NCI-H446 treated with DMSO at 0.1 percent for 48 hours (cell line): ENCODE measurements around the gene CFAP58.

Experiments
- DNase-seq: peaks from one replicate; lab custom pipeline; 2025; lab: John Stamatoyannopoulos, UW

The CFAP58 gene

GRCh38 chr10:104353325-104354048, at the start of gene CFAP58:
Gene CFAP58 (plus strand): TSS chr10:104353833. CDS start chr10:104353898, 65 bp downstream.
- peak; percentile 59 for DNase-seq

DNA sequence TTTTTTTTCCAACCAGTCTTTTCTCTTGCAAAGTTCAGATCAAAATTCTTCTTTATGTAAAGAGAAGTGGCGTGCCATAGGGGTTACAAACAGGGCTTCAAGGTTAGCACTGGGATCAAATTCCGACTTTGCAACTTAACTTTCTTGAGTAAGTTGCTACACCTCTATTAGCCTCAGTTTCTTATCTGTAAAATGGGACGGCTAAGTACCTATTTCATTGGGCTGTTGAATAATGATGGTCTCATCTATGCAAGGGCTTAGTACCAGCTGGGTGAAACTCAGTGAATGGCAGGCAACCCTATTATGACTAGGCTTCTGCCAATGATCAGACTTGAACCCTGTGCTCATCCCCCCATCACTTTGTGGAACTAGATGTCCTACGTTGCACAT, 49.3 kb upstream of the CFAP58 start:
- DNase-seq, result no peak

GRCh38 chr10:104304927-104305326, 48.7 kb upstream of the CFAP58 start:
- DNase-seq, result no peak

GRCh38 chr10:104306897-104307296, 46.7 kb upstream of the CFAP58 start:
- no peak for DNase-seq

- no peak for DNase-seq
Observed at GRCh38 chr10:104307576-104308438, 45.8 kb upstream of the CFAP58 start.

GRCh38 chr10:104308439-104308903, 45.2 kb upstream of the CFAP58 start:
- no peak for DNase-seq

- DNase-seq, result no peak
Observed at GRCh38 chr10:104309980-104310978, 43.4 kb upstream of the CFAP58 start.

DNA sequence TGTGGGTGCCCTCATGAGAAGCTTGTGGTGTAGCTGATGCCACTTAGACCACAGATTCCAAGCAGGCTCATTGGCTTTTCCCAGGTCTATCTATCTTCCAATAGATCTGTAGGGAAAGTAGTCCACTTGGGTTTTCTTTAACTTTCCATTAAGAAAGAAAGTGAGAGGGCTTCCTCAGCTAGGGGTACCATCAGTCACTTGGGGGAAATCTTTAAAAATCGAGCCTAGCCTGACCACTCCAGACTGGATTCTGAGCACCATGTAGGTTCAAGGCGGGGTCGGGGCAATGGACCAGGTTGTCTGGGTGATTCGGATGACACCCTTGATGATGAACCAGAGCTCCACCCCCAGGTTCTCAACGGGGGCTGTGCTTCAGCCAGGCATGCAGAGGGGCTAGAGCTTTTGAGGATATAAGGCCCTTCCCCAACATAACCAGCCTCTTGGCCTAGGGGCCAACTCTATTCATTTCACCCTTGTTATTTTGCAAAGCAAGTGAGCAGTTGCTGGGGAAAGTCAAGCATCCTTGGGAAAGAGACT, 42.4 kb upstream of the CFAP58 start:
- no peak for DNase-seq

DNA sequence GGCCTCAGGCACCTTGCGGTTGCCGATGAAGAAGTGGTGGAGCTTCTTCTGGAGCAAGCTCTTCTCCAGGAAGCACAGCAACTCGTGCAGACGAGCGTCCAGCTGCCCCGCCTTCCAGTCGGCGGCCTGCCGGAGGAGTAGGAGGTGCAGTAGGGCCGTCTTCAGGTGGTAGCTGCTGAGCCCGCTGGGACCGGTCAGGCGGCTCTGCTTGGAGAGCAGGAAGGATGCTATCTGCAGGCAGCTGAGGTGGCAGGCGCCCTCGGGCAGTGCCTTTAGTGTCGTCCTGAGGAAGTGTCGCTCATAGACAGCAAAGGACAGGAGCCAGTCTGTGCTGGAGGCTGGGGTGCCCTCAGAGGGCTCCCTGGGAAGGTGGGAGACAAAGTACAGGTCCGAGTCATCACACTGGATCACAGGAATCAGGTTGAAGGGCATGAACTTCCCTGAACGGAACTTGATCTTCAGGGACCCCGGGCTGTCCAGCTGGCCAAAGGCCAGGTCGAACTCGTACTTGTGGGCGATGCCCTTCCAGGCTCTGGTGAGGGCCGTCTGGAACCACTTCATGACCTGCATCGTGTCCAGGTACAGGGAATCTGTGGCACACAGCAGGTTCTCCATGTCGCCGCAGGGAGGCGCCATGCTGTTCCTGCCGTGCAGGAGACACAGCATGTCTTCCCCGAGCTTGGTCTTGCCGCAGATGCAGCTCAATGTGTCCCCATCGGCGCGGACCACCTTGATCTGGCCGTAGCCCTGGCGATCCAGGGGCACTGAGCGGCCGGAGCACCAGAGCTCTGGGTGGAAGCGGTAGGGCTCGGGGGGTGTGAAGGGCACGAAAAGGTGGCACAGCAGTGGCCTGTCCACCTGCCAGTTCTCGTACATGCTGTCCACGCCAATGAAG, 38.8 kb upstream of the CFAP58 start:
- DNase-seq, result no peak

DNA sequence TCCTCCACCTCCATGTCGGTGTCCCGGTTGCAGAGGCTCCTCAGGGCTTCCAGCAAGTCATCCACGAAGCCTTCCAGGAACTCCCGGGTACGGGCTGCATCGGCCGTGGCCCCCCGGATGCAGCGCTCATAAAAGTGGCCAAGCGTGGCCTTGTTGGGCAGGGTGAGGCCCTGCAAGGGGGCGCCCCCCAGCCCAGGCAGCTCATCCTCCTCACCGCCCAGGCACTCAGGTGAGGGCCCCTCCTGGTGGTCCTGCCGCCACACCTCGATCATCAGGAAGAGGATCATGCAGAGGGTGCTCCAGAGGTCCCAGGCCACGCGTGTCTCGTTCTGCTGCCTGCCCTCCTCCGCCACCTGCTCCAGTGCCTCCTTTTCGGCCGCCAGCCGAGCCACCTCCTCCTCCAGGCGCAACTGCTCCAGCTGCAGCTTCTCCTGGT, 38.1 kb upstream of the CFAP58 start:
- DNase-seq, result no peak

- no peak for DNase-seq
Observed at GRCh38 chr10:104316321-104317099, 37.1 kb upstream of the CFAP58 start.

GRCh38 chr10:104317269-104317710, 36.3 kb upstream of the CFAP58 start:
- no peak for DNase-seq

DNA sequence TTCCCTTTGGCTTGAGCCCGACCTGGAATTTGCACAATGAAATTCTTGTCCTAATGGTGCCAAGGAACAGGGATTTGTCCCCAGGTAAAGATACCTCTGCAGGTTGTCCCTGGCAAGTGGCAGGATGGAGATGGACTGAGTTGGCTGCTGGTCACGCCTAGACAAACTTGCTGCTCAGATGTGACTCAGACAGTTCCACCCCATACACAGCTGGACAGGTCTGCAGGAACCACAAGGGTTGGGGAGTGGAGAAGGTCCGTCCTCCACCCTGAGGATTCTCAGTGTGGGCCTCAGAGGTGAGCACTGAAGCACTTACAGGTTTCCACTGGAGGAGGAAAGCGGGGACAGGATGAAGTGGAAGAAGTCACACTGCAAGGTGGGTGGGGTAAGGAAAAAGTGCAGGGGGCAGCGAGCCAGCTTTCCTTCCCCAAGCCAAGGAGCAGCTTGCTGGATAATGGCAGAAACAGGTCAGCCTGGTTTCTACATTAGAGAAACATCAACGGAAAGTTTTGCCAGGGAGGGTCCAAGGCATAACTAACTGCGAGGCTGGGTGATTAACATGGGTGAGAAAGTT, 35.8 kb upstream of the CFAP58 start:
- no peak for DNase-seq

DNA sequence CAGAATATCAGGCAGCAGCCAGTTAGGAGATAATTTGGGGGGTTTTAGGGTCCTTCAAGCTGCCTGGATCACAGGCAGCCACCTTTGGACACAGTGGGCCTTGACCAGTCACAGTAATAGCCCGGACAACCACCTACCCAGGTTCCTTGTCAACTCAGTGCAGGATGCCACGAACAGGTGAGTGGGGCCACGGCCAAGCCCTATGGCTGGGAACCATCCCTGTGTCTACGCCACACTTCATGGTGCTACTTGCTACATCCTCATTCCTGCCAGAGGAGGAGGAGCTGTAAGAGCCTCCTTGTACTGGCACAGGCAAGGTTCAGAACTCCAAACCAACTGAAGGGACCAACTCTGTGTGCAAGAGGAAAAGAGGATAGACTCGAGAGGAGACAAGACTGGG, 35.3 kb upstream of the CFAP58 start:
- DNase-seq, result no peak

- DNase-seq, result no peak
Observed at GRCh38 chr10:104318810-104319741, 34.6 kb upstream of the CFAP58 start.

DNA sequence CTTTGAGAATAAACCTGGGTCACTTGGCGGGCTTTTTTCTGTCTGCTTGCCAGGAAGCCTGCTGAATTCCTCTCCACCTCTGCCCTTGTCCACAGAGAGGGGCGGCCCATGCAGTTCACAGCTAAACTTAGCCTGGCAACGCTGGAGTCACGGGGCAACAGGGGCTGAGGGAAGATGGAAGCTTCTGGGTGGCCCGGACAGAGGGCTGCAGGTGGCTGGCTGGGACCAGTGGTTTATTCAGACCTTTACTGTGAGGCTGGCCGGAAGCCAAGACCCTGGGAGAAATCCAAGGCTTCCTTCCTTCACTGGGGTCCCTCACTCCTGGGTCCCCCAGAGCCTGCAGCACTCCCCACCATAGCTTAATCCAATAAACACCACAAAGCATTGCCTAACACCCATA, 32.4 kb upstream of the CFAP58 start:
- no peak for DNase-seq

DNA sequence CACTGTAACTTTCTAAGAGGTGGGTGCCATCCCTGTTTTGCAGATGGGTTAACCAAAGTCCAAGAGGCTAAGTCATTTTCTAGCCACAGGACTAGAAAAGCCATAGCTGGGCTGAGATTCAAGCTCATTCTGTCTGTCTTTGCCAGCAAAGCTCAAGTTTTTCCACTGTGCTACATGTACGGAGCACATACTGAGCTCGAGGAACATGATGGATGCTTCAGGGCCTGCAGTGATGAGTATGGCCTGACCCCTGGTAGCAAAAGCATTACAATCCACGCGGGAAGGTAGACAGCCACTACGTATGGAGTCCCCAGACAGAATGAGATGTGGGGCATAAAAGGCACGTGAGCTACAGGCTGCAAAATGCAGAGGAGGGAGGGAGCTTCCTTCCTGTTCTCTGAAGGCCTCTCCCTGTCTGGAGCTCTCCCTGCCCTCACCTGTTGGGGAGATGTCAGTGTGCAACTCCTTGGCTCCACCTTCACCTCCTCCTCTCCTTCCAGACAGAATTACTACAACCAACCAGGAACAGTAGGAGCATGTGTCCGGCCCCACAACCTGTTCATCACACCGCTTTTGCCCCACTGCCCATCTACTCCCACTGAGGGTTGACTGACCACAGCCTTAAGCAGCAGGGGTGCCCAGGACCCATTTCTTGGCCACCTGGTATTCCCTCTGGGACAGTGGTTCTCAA, 31.8 kb upstream of the CFAP58 start:
- no peak for DNase-seq

- no peak for DNase-seq
Observed at GRCh38 chr10:104322416-104322782, 31.2 kb upstream of the CFAP58 start.
